Sigmoid colon (tissue), 4 donors: ENCODE results near the gene NOS3.

Experiments
- CTCF ChIP-seq, 4 experiments: fragments of 450-650 bp in 3 of 4; fragments of 200-600 bp in 1 of 4; IDR thresholded peaks; one replicate each; pipeline ENCODE4 v1.5.1; 2016 to 2019; ENCODE audit warnings: antibody characterized with exemption in 4 of 4, mild to moderate bottlenecking in 3 of 4, moderate library complexity in 2 of 4
- EP300 ChIP-seq, 4 donors: sonication (generic); formaldehyde crosslinking; IDR thresholded peaks; one replicate each; pipeline ENCODE4 v1.6.1; 2017; ENCODE audit warnings: antibody characterized with exemption in 4 of 4
- POLR2A ChIP-seq, 2 donors: fragments of 450-650 bp; IDR thresholded peaks; one replicate each; pipeline ENCODE4 v1.6.1; 2016; ENCODE audit warnings: antibody characterized with exemption in 2 of 2, mild to moderate bottlenecking in 2 of 2, moderate library complexity in 2 of 2
- POLR2AphosphoS5 ChIP-seq, 4 donors: sonication (generic); formaldehyde crosslinking; IDR thresholded peaks; one replicate each; pipeline ENCODE4 v1.6.1; 2017; ENCODE audit warnings: antibody characterized with exemption in 4 of 4

DNA sequence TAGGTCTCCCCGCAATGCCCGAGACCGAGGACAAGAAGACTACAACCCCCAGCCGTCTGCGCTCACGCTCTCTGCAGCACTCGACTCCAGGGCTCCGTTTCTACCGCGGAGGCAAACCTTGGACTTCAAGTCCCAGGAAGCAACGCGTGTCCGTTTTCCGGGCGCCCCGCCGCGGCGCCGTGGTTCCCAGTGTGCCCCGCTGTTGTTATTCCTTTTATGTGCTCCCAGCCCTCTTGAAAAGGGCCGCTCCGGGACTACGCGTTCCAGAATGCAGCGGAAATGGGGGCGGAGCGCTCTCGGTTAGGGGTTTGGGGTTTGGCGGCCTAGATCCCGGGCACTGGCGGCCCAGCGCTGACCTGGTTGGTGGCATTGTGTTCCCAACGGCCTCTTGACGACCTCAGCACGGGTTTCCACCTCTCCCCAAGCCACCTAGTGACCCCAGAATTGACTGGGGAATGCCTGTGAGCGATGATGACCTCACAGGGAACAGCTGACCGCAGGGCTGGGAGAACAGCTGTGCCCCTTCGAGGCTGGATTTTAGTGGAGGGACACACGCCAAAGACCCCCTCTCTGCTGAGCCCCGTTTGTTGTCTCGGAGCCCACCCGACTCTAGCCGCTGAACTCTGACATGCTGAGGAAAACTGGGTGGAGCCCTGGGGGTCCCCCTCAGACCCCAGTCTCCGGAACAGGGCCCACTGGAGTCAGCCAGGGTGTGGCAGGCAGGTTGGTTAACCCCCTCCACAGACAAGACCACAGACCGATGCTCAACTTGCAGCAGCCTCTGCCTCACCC, 67.4 kb downstream of the NOS3 start:
- no peak for TF ChIP-seq CTCF (IDR thresholded peaks at IDR 0.05)
- peak; percentile 58 to 60 for TF ChIP-seq POLR2A (IDR thresholded peaks at IDR 0.05)
- TF ChIP-seq EP300 (IDR thresholded peaks at IDR 0.05) = peak in 2 of 4 donors; percentile 7 to 33
- TF ChIP-seq POLR2AphosphoS5 (IDR thresholded peaks at IDR 0.05) = peak; percentile 72 to 96 (median 78)
